Choroid plexus epithelial cell (primary cell): ENCODE measurements around the gene TAB3.

ENCODE experiments used
- DNase-seq: peaks from one replicate; pipeline ENCODE4 v3.0.0-alpha.2; 2010; ENCODE audit warnings: low read depth
- H3K4me3 ChIP-seq: 2 replicates; pipeline ENCODE4 v1.5.1; 2011; ENCODE audit warnings: low read depth, mild to moderate bottlenecking, control low read depth, low read length, moderate library complexity
- TF ChIP-seq, protein P1 (sequence below): conservative IDR thresholded peaks from 2 replicates; pipeline ENCODE4 v1.5.1; 2011; ENCODE audit warnings: low read depth, mild to moderate bottlenecking, control low read depth, inconsistent platforms, low read length, moderate library complexity

Gene TAB3

GRCh38 chrX:30824275-30824674, 64.8 kb downstream of the TAB3 start:
- TF ChIP-seq, protein P1, sequence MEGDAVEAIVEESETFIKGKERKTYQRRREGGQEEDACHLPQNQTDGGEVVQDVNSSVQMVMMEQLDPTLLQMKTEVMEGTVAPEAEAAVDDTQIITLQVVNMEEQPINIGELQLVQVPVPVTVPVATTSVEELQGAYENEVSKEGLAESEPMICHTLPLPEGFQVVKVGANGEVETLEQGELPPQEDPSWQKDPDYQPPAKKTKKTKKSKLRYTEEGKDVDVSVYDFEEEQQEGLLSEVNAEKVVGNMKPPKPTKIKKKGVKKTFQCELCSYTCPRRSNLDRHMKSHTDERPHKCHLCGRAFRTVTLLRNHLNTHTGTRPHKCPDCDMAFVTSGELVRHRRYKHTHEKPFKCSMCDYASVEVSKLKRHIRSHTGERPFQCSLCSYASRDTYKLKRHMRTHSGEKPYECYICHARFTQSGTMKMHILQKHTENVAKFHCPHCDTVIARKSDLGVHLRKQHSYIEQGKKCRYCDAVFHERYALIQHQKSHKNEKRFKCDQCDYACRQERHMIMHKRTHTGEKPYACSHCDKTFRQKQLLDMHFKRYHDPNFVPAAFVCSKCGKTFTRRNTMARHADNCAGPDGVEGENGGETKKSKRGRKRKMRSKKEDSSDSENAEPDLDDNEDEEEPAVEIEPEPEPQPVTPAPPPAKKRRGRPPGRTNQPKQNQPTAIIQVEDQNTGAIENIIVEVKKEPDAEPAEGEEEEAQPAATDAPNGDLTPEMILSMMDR, result no peak
- DNase-seq, result no peak
- H3K4me3 ChIP-seq, result no peak overlapping the region

GRCh38 chrX:30822764-30823163, 66.3 kb downstream of the TAB3 start:
- H3K4me3 ChIP-seq, result no peak overlapping the region
- no peak for DNase-seq
- TF ChIP-seq, protein P1, result no peak

- TF ChIP-seq, protein P1, result peak; percentile 28
- H3K4me3 ChIP-seq, result no peak overlapping the region
- peak; percentile 10 for DNase-seq
Measured at GRCh38 chrX:30822068-30822681, 66.9 kb downstream of the TAB3 start.

GRCh38 chrX:30821116-30821515, 67.9 kb downstream of the TAB3 start:
- no peak overlapping the region for H3K4me3 ChIP-seq
- TF ChIP-seq, protein P1, result peak; percentile 6
- DNase-seq, result peak; percentile 8

GRCh38 chrX:30819080-30819479, 70.0 kb downstream of the TAB3 start:
- DNase-seq, result no peak
- H3K4me3 ChIP-seq, result no peak overlapping the region
- TF ChIP-seq, protein P1, result no peak

DNA sequence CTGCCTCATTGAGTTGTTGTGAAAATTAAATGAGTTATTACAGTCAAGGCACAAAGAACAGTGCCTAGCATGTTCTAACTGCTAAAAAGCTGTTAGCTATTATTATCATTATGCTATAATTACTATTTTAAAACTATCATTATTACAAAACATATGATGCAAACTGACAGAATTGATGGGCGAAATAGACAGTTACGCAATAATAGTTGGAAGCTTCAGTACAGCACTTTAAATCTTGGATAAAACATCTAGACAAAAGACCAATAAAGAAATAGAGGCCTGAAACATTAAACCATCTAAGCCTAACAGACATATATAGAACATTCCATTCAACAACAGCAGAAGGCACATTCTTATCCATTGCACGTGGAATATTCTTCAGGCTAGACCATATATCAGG, 73.0 kb downstream of the TAB3 start:
- no peak for DNase-seq
- TF ChIP-seq, protein P1, result no peak
- no peak overlapping the region for H3K4me3 ChIP-seq

DNA sequence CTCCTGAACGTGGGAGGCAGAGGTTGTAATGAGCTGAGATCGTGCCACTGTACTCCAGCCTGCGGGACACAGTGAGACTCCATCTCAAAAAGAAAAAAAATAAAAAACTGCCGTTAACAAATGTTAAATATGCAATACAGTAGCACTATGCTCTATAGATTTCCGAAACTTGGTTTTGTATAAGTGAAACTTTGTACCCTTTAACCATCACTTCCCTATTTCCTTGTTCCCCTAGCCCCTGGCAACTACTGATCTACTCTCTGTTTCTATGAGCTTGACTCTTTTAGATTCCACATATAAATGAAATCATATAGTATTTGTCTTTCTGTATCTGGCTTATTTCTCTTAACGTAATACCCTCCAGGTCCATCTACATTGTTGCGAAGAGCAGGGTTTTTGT, 74.1 kb downstream of the TAB3 start:
- DNase-seq, result no peak
- TF ChIP-seq, protein P1, result no peak
- H3K4me3 ChIP-seq, result no peak overlapping the region
